Neural cell (in vitro differentiated cells): ENCODE data around the gene FBXO21.

Experiments used
- EP300 ChIP-seq: fragments of 450-650 bp; conservative IDR thresholded peaks from 2 replicates; pipeline ENCODE4 v1.6.1; 2014; ENCODE audit warnings: antibody characterized with exemption, mild to moderate bottlenecking, moderate library complexity; ENCODE audit not compliant: poor library complexity, severe bottlenecking
- EZH2 ChIP-seq: fragments of 200-600, 300-800 bp; shearing (Covaris generic), sonication (generic); IDR thresholded peaks from 2 replicates; pipeline ENCODE4 v1.6.1; 2014; ENCODE audit warnings: antibody characterized with exemption, low read length, borderline replicate concordance, mild to moderate bottlenecking; ENCODE audit not compliant: insufficient read depth, poor library complexity, severe bottlenecking
- MXI1 ChIP-seq: fragments of 450-650 bp; conservative IDR thresholded peaks from 2 replicates; pipeline ENCODE4 v1.6.1; 2014; ENCODE audit warnings: antibody characterized with exemption, mild to moderate bottlenecking; ENCODE audit not compliant: poor library complexity, severe bottlenecking
- POLR2AphosphoS5 ChIP-seq: IDR thresholded peaks from 2 replicates; pipeline ENCODE4 v1.6.1; 2012
- RAD21 ChIP-seq: fragments of 450-650 bp; conservative IDR thresholded peaks from 2 replicates; pipeline ENCODE4 v1.6.1; 2014; ENCODE audit warnings: antibody characterized with exemption, mild to moderate bottlenecking, moderate library complexity
- SMC3 ChIP-seq: fragments of 450-650 bp; conservative IDR thresholded peaks from 2 replicates; pipeline ENCODE4 v1.6.1; 2014; ENCODE audit warnings: antibody characterized with exemption, mild to moderate bottlenecking, moderate library complexity; ENCODE audit not compliant: poor library complexity
- TAF1 ChIP-seq: IDR thresholded peaks from 2 replicates; pipeline ENCODE4 v1.6.1; 2012; ENCODE audit warnings: low read depth
- TF ChIP-seq, protein P1 (sequence below): fragments of 450-650 bp; IDR thresholded peaks from 2 replicates; pipeline ENCODE4 v1.5.1; 2014; ENCODE audit warnings: antibody characterized with exemption, mild to moderate bottlenecking, moderate library complexity; ENCODE audit not compliant: poor library complexity, severe bottlenecking
- TF ChIP-seq, protein P2 (sequence below): IDR thresholded peaks from 2 replicates; pipeline ENCODE4 v1.6.1; 2012; ENCODE audit warnings: borderline replicate concordance

DNA sequence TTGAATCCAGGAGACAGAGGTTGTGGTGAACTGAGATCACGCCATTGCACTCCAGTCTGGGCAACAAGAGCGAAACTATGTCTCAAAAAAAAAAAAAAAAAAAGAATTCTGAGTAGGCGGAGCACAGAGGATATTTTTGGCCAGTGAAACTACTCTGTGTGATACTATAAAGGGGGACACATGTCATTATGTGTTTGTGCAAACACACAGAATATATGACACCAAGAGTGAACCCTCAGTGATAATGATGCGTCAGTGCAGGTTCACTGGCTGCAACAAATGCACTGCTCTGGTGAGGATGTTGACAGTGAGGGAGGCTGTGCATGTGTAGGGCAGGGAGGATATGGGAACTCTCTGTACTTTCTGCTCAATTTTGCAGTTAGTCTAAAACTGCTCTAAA lies 24.2 kb downstream of the FBXO21 start:
- TF ChIP-seq, protein P1, sequence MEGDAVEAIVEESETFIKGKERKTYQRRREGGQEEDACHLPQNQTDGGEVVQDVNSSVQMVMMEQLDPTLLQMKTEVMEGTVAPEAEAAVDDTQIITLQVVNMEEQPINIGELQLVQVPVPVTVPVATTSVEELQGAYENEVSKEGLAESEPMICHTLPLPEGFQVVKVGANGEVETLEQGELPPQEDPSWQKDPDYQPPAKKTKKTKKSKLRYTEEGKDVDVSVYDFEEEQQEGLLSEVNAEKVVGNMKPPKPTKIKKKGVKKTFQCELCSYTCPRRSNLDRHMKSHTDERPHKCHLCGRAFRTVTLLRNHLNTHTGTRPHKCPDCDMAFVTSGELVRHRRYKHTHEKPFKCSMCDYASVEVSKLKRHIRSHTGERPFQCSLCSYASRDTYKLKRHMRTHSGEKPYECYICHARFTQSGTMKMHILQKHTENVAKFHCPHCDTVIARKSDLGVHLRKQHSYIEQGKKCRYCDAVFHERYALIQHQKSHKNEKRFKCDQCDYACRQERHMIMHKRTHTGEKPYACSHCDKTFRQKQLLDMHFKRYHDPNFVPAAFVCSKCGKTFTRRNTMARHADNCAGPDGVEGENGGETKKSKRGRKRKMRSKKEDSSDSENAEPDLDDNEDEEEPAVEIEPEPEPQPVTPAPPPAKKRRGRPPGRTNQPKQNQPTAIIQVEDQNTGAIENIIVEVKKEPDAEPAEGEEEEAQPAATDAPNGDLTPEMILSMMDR: no peak
- TF ChIP-seq, protein P2, sequence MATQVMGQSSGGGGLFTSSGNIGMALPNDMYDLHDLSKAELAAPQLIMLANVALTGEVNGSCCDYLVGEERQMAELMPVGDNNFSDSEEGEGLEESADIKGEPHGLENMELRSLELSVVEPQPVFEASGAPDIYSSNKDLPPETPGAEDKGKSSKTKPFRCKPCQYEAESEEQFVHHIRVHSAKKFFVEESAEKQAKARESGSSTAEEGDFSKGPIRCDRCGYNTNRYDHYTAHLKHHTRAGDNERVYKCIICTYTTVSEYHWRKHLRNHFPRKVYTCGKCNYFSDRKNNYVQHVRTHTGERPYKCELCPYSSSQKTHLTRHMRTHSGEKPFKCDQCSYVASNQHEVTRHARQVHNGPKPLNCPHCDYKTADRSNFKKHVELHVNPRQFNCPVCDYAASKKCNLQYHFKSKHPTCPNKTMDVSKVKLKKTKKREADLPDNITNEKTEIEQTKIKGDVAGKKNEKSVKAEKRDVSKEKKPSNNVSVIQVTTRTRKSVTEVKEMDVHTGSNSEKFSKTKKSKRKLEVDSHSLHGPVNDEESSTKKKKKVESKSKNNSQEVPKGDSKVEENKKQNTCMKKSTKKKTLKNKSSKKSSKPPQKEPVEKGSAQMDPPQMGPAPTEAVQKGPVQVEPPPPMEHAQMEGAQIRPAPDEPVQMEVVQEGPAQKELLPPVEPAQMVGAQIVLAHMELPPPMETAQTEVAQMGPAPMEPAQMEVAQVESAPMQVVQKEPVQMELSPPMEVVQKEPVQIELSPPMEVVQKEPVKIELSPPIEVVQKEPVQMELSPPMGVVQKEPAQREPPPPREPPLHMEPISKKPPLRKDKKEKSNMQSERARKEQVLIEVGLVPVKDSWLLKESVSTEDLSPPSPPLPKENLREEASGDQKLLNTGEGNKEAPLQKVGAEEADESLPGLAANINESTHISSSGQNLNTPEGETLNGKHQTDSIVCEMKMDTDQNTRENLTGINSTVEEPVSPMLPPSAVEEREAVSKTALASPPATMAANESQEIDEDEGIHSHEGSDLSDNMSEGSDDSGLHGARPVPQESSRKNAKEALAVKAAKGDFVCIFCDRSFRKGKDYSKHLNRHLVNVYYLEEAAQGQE: no peak
- TF ChIP-seq POLR2AphosphoS5: no peak
- TF ChIP-seq EZH2: no peak
- TF ChIP-seq EP300: no peak
- no peak for TF ChIP-seq MXI1
- no peak for TF ChIP-seq TAF1
- TF ChIP-seq SMC3: no peak
- TF ChIP-seq RAD21: no peak
